HEK293 (cell line): ENCODE data around the gene RTN4RL2.

ENCODE experiments used
- BCL11B ChIP-seq: fragments of 450-650 bp; formaldehyde crosslinking; IDR thresholded peaks from 2 replicates; pipeline ENCODE4 v1.5.1; 2016; ENCODE audit warnings: low read depth, missing biosample characterization, missing genetic modification characterization
- GLIS1 ChIP-seq: fragments of 450-650 bp; formaldehyde crosslinking; IDR thresholded peaks from 2 replicates; pipeline ENCODE4 v1.5.1; 2016; ENCODE audit warnings: missing biosample characterization, missing genetic modification characterization
- HOXD13 ChIP-seq: sonication (generic); formaldehyde crosslinking; IDR thresholded peaks from 2 replicates; pipeline ENCODE4 v1.8.0; 2022; ENCODE audit warnings: missing genetic modification reagents, borderline replicate concordance
- KLF16 ChIP-seq: fragments of 450-650 bp; formaldehyde crosslinking; IDR thresholded peaks from 2 replicates; pipeline ENCODE4 v1.5.1; 2017; ENCODE audit warnings: missing biosample characterization, missing genetic modification characterization
- KLF17 ChIP-seq: fragments of 450-650 bp; formaldehyde crosslinking; IDR thresholded peaks from 2 replicates; pipeline ENCODE4 v1.5.1; 2016; ENCODE audit warnings: missing biosample characterization, missing genetic modification characterization
- KLF8 ChIP-seq: fragments of 450-650 bp; formaldehyde crosslinking; IDR thresholded peaks from 2 replicates; pipeline ENCODE4 v1.5.1; 2016; ENCODE audit warnings: missing biosample characterization, missing genetic modification characterization
- PATZ1 ChIP-seq: fragments of 450-650 bp; formaldehyde crosslinking; IDR thresholded peaks from 2 replicates; pipeline ENCODE4 v1.5.1; 2016; ENCODE audit warnings: missing biosample characterization, missing genetic modification characterization
- PRDM4 ChIP-seq: fragments of 450-650 bp; formaldehyde crosslinking; IDR thresholded peaks from 2 replicates; pipeline ENCODE4 v1.5.1; 2017; ENCODE audit warnings: missing biosample characterization, missing genetic modification characterization
- SP2 ChIP-seq: fragments of 450-650 bp; formaldehyde crosslinking; IDR thresholded peaks from 2 replicates; pipeline ENCODE4 v1.5.1; 2016; ENCODE audit warnings: missing biosample characterization, missing genetic modification characterization
- SP7 ChIP-seq: fragments of 450-650 bp; formaldehyde crosslinking; IDR thresholded peaks from 2 replicates; pipeline ENCODE4 v1.5.1; 2016; ENCODE audit warnings: missing biosample characterization, missing genetic modification characterization
- TCF7L2 ChIP-seq: IDR thresholded peaks from 2 replicates; pipeline ENCODE4 v1.6.1; 2011; ENCODE audit warnings: low read depth, mild to moderate bottlenecking, inconsistent platforms, low read length, moderate library complexity, borderline replicate concordance
- WT1 ChIP-seq: fragments of 450-650 bp; formaldehyde crosslinking; IDR thresholded peaks from 2 replicates; pipeline ENCODE4 v1.5.1; 2016; ENCODE audit warnings: missing biosample characterization, missing genetic modification characterization
- ZBTB10 ChIP-seq: fragments of 450-650 bp; formaldehyde crosslinking; IDR thresholded peaks from 2 replicates; pipeline ENCODE4 v1.5.1; 2016; ENCODE audit warnings: missing biosample characterization, missing genetic modification characterization
- ZBTB6 ChIP-seq: fragments of 450-650 bp; formaldehyde crosslinking; IDR thresholded peaks from 2 replicates; pipeline ENCODE4 v1.5.1; 2017; ENCODE audit warnings: missing biosample characterization, missing genetic modification characterization
- ZBTB8A ChIP-seq: fragments of 450-650 bp; formaldehyde crosslinking; IDR thresholded peaks from 2 replicates; pipeline ENCODE4 v1.5.1; 2016; ENCODE audit warnings: missing biosample characterization, missing genetic modification characterization
- ZNF112 ChIP-seq: fragments of 450-650 bp; formaldehyde crosslinking; IDR thresholded peaks from 2 replicates; pipeline ENCODE4 v1.5.0; 2017; ENCODE audit warnings: missing biosample characterization, missing genetic modification characterization
- ZNF223 ChIP-seq: fragments of 450-650 bp; formaldehyde crosslinking; IDR thresholded peaks from 2 replicates; pipeline ENCODE4 v1.5.1; 2016; ENCODE audit warnings: missing biosample characterization, missing genetic modification characterization
- ZNF280C ChIP-seq: fragments of 450-650 bp; formaldehyde crosslinking; IDR thresholded peaks from 2 replicates; pipeline ENCODE4 v1.5.1; 2016; ENCODE audit warnings: missing biosample characterization, missing genetic modification characterization
- ZNF302 ChIP-seq: fragments of 450-650 bp; formaldehyde crosslinking; IDR thresholded peaks from 2 replicates; pipeline ENCODE4 v1.5.1; 2016; ENCODE audit warnings: missing biosample characterization, missing genetic modification characterization, low read depth
- ZNF335 ChIP-seq: fragments of 450-650 bp; formaldehyde crosslinking; conservative IDR thresholded peaks from 2 replicates; pipeline ENCODE4 v1.5.1; 2016; ENCODE audit warnings: missing biosample characterization, missing genetic modification characterization
- ZNF354C ChIP-seq: fragments of 450-650 bp; formaldehyde crosslinking; IDR thresholded peaks from 2 replicates; pipeline ENCODE4 v1.5.1; 2016; ENCODE audit warnings: missing biosample characterization, missing genetic modification characterization, low read depth, borderline replicate concordance
- ZNF404 ChIP-seq: fragments of 450-650 bp; formaldehyde crosslinking; IDR thresholded peaks from 2 replicates; pipeline ENCODE4 v1.5.1; 2017; ENCODE audit warnings: missing biosample characterization, missing genetic modification characterization
- ZNF510 ChIP-seq: fragments of 450-650 bp; formaldehyde crosslinking; IDR thresholded peaks from 2 replicates; pipeline ENCODE4 v1.5.1; 2018; ENCODE audit warnings: mild to moderate bottlenecking, missing genetic modification characterization, missing biosample characterization; ENCODE audit not compliant: insufficient replicate concordance
- ZNF623 ChIP-seq: fragments of 450-650 bp; formaldehyde crosslinking; IDR thresholded peaks from 2 replicates; pipeline ENCODE4 v1.5.1; 2016; ENCODE audit warnings: missing biosample characterization, missing genetic modification characterization
- ZNF707 ChIP-seq: fragments of 450-650 bp; formaldehyde crosslinking; IDR thresholded peaks from 2 replicates; pipeline ENCODE4 v1.5.1; 2016; ENCODE audit warnings: missing biosample characterization, missing genetic modification characterization
- ZSCAN5A ChIP-seq: fragments of 450-650 bp; formaldehyde crosslinking; IDR thresholded peaks from 2 replicates; pipeline ENCODE4 v1.5.1; 2016; ENCODE audit warnings: missing biosample characterization, missing genetic modification characterization

Gene RTN4RL2

GRCh38 chr11:57458410-57459163 is 1.7 kb upstream of the RTN4RL2 start (continued):
- no peak for TF ChIP-seq ZBTB6 (tag by site-specific recombination)
- peak; percentile 26; the same call in 1 of the 2 replicates for TF ChIP-seq WT1
- no peak for TF ChIP-seq HOXD13
- peak; percentile 12; the same call in 1 of the 2 replicates for TF ChIP-seq KLF16
- TF ChIP-seq ZNF335 (tag by site-specific recombination), result peak; percentile 73
- no peak for TF ChIP-seq ZNF280C (tag by site-specific recombination)
- TF ChIP-seq KLF17 (tag by site-specific recombination), result peak; percentile 61; the same call in 1 of the 2 replicates
- TF ChIP-seq ZBTB10 (tag by site-specific recombination), result peak; percentile 88
- no peak for TF ChIP-seq PRDM4
- no peak for TF ChIP-seq ZNF223 (tag by site-specific recombination)
- TF ChIP-seq PATZ1 (tag by site-specific recombination), result peak; percentile 88
- no peak for TF ChIP-seq ZNF302 (tag by site-specific recombination)
- no peak for TF ChIP-seq ZNF623 (tag by site-specific recombination)
- TF ChIP-seq BCL11B (tag by site-specific recombination), result 0 out of 2 replicates have a peak, but pooled peaks have one; percentile 51
- TF ChIP-seq ZNF404 (tag by site-specific recombination), result no peak
- peak; percentile 42 for TF ChIP-seq ZBTB8A (tag by site-specific recombination)
- TF ChIP-seq ZNF707 (tag by site-specific recombination), result no peak
- TF ChIP-seq GLIS1 (tag by site-specific recombination), result peak; percentile 79
- TF ChIP-seq SP2 (tag by site-specific recombination), result peak; percentile 62
- no peak for TF ChIP-seq ZNF510 (tag by site-specific recombination)
- no peak for TF ChIP-seq ZNF112 (tag by site-specific recombination)
- TF ChIP-seq TCF7L2, result no peak
- TF ChIP-seq ZNF354C (tag by site-specific recombination), result no peak
- no peak for TF ChIP-seq ZSCAN5A
- TF ChIP-seq SP7, result no peak
- TF ChIP-seq KLF8 (tag by site-specific recombination), result peak; percentile 43; the same call in 1 of the 2 replicates
